Stimulated activated CD4-positive, alpha-beta T cell treated with anti-CD3 and anti-CD28 coated beads, Interleukin-12 subunit alpha, Interleukin-12 subunit beta, amount 100 ng/mL, for 48 hours (primary cell): ENCODE results near the gene ADAMTS16.

ENCODE experiments used
- DNase-seq, 3 donors: peaks; one replicate each; pipeline ENCODE4 v3.0.0-alpha.2; 2020; ENCODE audit warnings: low read depth in 2 of 3, low spot score in 1 of 3

ADAMTS16 gene

GRCh38 chr5:5182508-5183188, 42.5 kb downstream of the ADAMTS16 start:
- DNase-seq, result no peak

- no peak for DNase-seq
These were observed 43.1 kb downstream of the ADAMTS16 start for GRCh38 chr5:5183189-5183699.

GRCh38 chr5:5183933-5184332, 43.8 kb downstream of the ADAMTS16 start:
- DNase-seq, result no peak

GRCh38 chr5:5188376-5189050, 48.4 kb downstream of the ADAMTS16 start:
- DNase-seq, result no peak

- no peak for DNase-seq
These were observed 48.9 kb downstream of the ADAMTS16 start for GRCh38 chr5:5189051-5189430.

- DNase-seq, result no peak
These were observed 51.8 kb downstream of the ADAMTS16 start for GRCh38 chr5:5191906-5192305.

GRCh38 chr5:5192681-5193080, 52.6 kb downstream of the ADAMTS16 start:
- no peak for DNase-seq

GRCh38 chr5:5195128-5195918, 55.2 kb downstream of the ADAMTS16 start:
- DNase-seq, result no peak

- DNase-seq, result no peak
These were observed 58.0 kb downstream of the ADAMTS16 start for GRCh38 chr5:5198135-5198534.

GRCh38 chr5:5198815-5199214, 58.7 kb downstream of the ADAMTS16 start:
- DNase-seq, result no peak

- DNase-seq, result no peak
These were observed 59.4 kb downstream of the ADAMTS16 start for GRCh38 chr5:5199495-5199894.

GRCh38 chr5:5200133-5200532, 60.0 kb downstream of the ADAMTS16 start:
- no peak for DNase-seq

GRCh38 chr5:5202321-5202720, 62.2 kb downstream of the ADAMTS16 start:
- DNase-seq, result no peak

- no peak for DNase-seq
These were observed 63.3 kb downstream of the ADAMTS16 start for GRCh38 chr5:5203451-5203850.

GRCh38 chr5:5207828-5208227, 67.7 kb downstream of the ADAMTS16 start:
- DNase-seq, result no peak

GRCh38 chr5:5209089-5209488, 69.0 kb downstream of the ADAMTS16 start:
- DNase-seq, result no peak

GRCh38 chr5:5209510-5210286, 69.6 kb downstream of the ADAMTS16 start:
- DNase-seq, result no peak

- DNase-seq, result no peak
These were observed 77.2 kb downstream of the ADAMTS16 start for GRCh38 chr5:5217371-5217770.

- no peak for DNase-seq
These were observed 78.3 kb downstream of the ADAMTS16 start for GRCh38 chr5:5218396-5218795.

GRCh38 chr5:5219541-5219940, 79.4 kb downstream of the ADAMTS16 start:
- no peak for DNase-seq
